Fibroblast of lung (primary cell): Measurements from ENCODE around the gene ADAMTS17. TPM values are rescaled to one million over a fixed set of nuclear protein-coding genes. Genes with fewer than 3 reads are reported as not detected.

Experiments
- DNase-seq, 2 donors: peaks; one replicate each; pipeline versions ENCODE4 v3.0.0 to v3.0.0-alpha.2; 2010; ENCODE audit warnings: low read depth in 2 of 2
- H2AFZ ChIP-seq: 2 replicates; pipeline ENCODE4 v1.5.1; 2012; ENCODE audit warnings: low read length, control low read depth, inconsistent platforms
- H3K27ac ChIP-seq: 2 replicates; pipeline ENCODE4 v1.5.1; 2011; ENCODE audit warnings: low read length, control low read depth; ENCODE audit not compliant: insufficient read depth
- H3K27me3 ChIP-seq: 2 replicates; pipeline ENCODE4 v1.5.1; 2011; ENCODE audit warnings: mild to moderate bottlenecking, low read length; ENCODE audit not compliant: control insufficient read depth, insufficient read depth
- H3K36me3 ChIP-seq: 2 replicates; pipeline ENCODE4 v1.5.1; 2011; ENCODE audit warnings: low read length; ENCODE audit not compliant: control insufficient read depth, insufficient read depth
- H3K4me1 ChIP-seq: 2 replicates; pipeline ENCODE4 v1.5.1; 2011; ENCODE audit warnings: low read length; ENCODE audit not compliant: control insufficient read depth, insufficient read depth; ENCODE audit errors: extremely low read depth
- H3K4me2 ChIP-seq: 2 replicates; pipeline ENCODE4 v1.5.1; 2011; ENCODE audit warnings: low read length, control low read depth; ENCODE audit not compliant: insufficient read depth; ENCODE audit errors: extremely low read depth
- H3K4me3 ChIP-seq, 4 experiments: fragments of 200-600 bp in 1 of 4; sonication (generic) in 1 of 4; replicated peaks in 1 of 4; 2 replicates each; pipeline ENCODE4 v1.5.1; 2011 to 2016; ENCODE audit warnings: low read length in 4 of 4, low read depth in 3 of 4, mild to moderate bottlenecking in 3 of 4, control low read depth in 2 of 4, inconsistent platforms in 1 of 4, mixed read lengths in 1 of 4; ENCODE audit not compliant: insufficient read depth in 1 of 4; ENCODE audit errors: control extremely low read depth in 1 of 4
- H3K79me2 ChIP-seq: 2 replicates; pipeline ENCODE4 v1.5.1; 2012; ENCODE audit warnings: mild to moderate bottlenecking, low read length, inconsistent platforms; ENCODE audit not compliant: control insufficient read depth, insufficient read depth
- H3K9ac ChIP-seq: 2 replicates; pipeline ENCODE4 v1.5.1; 2011; ENCODE audit warnings: mild to moderate bottlenecking, low read length, control low read depth; ENCODE audit not compliant: insufficient read depth
- H3K9me3 ChIP-seq: 2 replicates; pipeline ENCODE4 v1.5.1; 2012; ENCODE audit warnings: low read depth, low read length; ENCODE audit not compliant: control insufficient read depth, insufficient read depth
- H4K20me1 ChIP-seq: 2 replicates; pipeline ENCODE4 v1.5.1; 2011; ENCODE audit warnings: low read length; ENCODE audit not compliant: control insufficient read depth, insufficient read depth; ENCODE audit errors: extremely low read depth
- CTCF ChIP-seq, 2 donors: IDR thresholded peaks in 1 of 2; conservative IDR thresholded peaks in 1 of 2; 1 replicate in 1 of 2; 2 replicates in 1 of 2; pipeline ENCODE4 v1.5.1; 2011 to 2012; ENCODE audit warnings: low read length in 2 of 2, control low read depth in 1 of 2, inconsistent platforms in 1 of 2, low read depth in 1 of 2, mild to moderate bottlenecking in 1 of 2
- EZH2 ChIP-seq: IDR thresholded peaks from 2 replicates; pipeline ENCODE4 v1.5.1; 2012; ENCODE audit warnings: low read length, control low read depth, mild to moderate bottlenecking; ENCODE audit errors: missing control alignments
- polyA plus RNA-seq, 2 donors: library from polyadenylated mRNA; depleted of rRNA in 1 of 2; stranded (reverse) in 1 of 2; unstranded in 1 of 2; fragments of >200 nt; gene quantifications; 2 replicates each; pipeline ENCODE4 v1.2.1, GENCODE V29; 2011 to 2012; ENCODE audit warnings: missing spikeins in 1 of 2
- total RNA-seq: library from RNA; depleted of rRNA; stranded (reverse); fragments of >200 nt; gene quantifications from 2 replicates; pipeline ENCODE4 v1.2.1, GENCODE V29; 2014

ADAMTS17 gene
- total and polyA plus RNA-seq, 2 donors (not counting 1 experiment from before 2014, with no cell fraction given), result 0.09 to 0.17 TPM

- Histone ChIP-seq H3K36me3 (no peaks in the 10 kb centered on the region), H2AFZ (no peak overlapping the region), H3K9me3 (no peaks in the 10 kb centered on the region), H3K4me1 (no peaks in the 10 kb centered on the region), H4K20me1 (no peaks in the 10 kb centered on the region), H3K79me2 (no peaks in the 10 kb centered on the region), H3K9ac (no peak overlapping the region), H3K4me2 (no peak overlapping the region), H3K4me3 (no peak overlapping the region), H3K27me3 (no peaks in the 10 kb centered on the region), H3K27ac (no peak overlapping the region)
- no peak for DNase-seq
- TF ChIP-seq EZH2, result no peak
- TF ChIP-seq CTCF (conservative IDR thresholded peaks at IDR 0.05 in 1 of 2, IDR thresholded peaks at IDR 0.05 in 1 of 2; ENCODE audit: low read depth in 1 of 2, low read length in 2 of 2), result no peak
Measured at GRCh38 chr15:100199711-100200286, 142.0 kb downstream of the ADAMTS17 start.

- DNase-seq, result no peak
- TF ChIP-seq CTCF (conservative IDR thresholded peaks at IDR 0.05 in 1 of 2, IDR thresholded peaks at IDR 0.05 in 1 of 2; ENCODE audit: low read depth in 1 of 2, low read length in 2 of 2), result no peak
- TF ChIP-seq EZH2, result no peak
- H4K20me1 ChIP-seq, result no peaks in the 10 kb centered on the region
Measured at GRCh38 chr15:100198442-100198841, 143.3 kb downstream of the ADAMTS17 start.

GRCh38 chr15:100196326-100197058 lies 145.3 kb downstream of the ADAMTS17 start:
- H3K79me2 ChIP-seq, result no peaks in the 10 kb centered on the region
- H3K27me3 ChIP-seq, result no peaks in the 10 kb centered on the region
- no peak for TF ChIP-seq EZH2
- no peak for TF ChIP-seq CTCF (conservative IDR thresholded peaks at IDR 0.05 in 1 of 2, IDR thresholded peaks at IDR 0.05 in 1 of 2; ENCODE audit: low read depth in 1 of 2, low read length in 2 of 2)
- H3K4me1 ChIP-seq, result no peaks in the 10 kb centered on the region
- H4K20me1 ChIP-seq, result no peaks in the 10 kb centered on the region
- no peaks in the 10 kb centered on the region for H3K9me3 ChIP-seq
- no peaks in the 10 kb centered on the region for H3K36me3 ChIP-seq
- H3K4me3 ChIP-seq, result no peak overlapping the region
- no peak for DNase-seq
- H2AFZ ChIP-seq, result no peak overlapping the region
- H3K4me2 ChIP-seq, result no peak overlapping the region
- H3K9ac ChIP-seq, result no peak overlapping the region
- no peak overlapping the region for H3K27ac ChIP-seq

More at GRCh38 chr15:100198442-100198841, 143.3 kb downstream of the ADAMTS17 start:
- no peaks in the 10 kb centered on the region for H3K79me2 ChIP-seq
- H3K4me3 ChIP-seq, result no peak overlapping the region
- no peak overlapping the region for H2AFZ ChIP-seq
- H3K9me3 ChIP-seq, result no peaks in the 10 kb centered on the region
- no peak overlapping the region for H3K4me2 ChIP-seq
- H3K36me3 ChIP-seq, result no peaks in the 10 kb centered on the region
- H3K27me3 ChIP-seq, result no peaks in the 10 kb centered on the region
- no peaks in the 10 kb centered on the region for H3K4me1 ChIP-seq
- H3K9ac ChIP-seq, result no peak overlapping the region
- H3K27ac ChIP-seq, result no peak overlapping the region
